CD8-positive, alpha-beta memory T cell (primary cell): Measurements from ENCODE around the gene KIF1B. TPM values are rescaled to one million over a fixed set of nuclear protein-coding genes. Genes with fewer than 3 reads are reported as not detected.

Source experiments
- CTCF ChIA-PET: fragments of 350-600 bp; sonication (Branson Sonifier 250); formaldehyde crosslinking; loops from one replicate; lab custom pipeline; 2021; ENCODE audit warnings: antibody characterized with exemption; lab: Charles Lee
- POLR2A ChIA-PET: fragments of 350-600 bp; sonication (Branson Sonifier 250); formaldehyde crosslinking; loops from one replicate; lab custom pipeline; 2021; ENCODE audit warnings: antibody characterized with exemption; lab: Charles Lee
- DNase-seq, 5 donors: peaks; one replicate each; pipeline versions ENCODE4 v3.0.0 to v3.0.0-alpha.2; 2020 to 2022; ENCODE audit warnings: mixed read lengths in 1 of 5
- H3K27ac ChIP-seq: one replicate; pipeline ENCODE4 v1.7.0; 2013; ENCODE audit warnings: low read depth, mild to moderate bottlenecking, low read length, moderate library complexity
- H3K27me3 ChIP-seq: 2 replicates; pipeline ENCODE4 v1.7.0; 2013; ENCODE audit warnings: low read length, mild to moderate bottlenecking; ENCODE audit not compliant: insufficient read depth, poor library complexity, severe bottlenecking
- H3K36me3 ChIP-seq: 2 replicates; pipeline ENCODE4 v1.7.0; 2013; ENCODE audit warnings: mild to moderate bottlenecking, low read length, moderate library complexity; ENCODE audit not compliant: insufficient read depth
- H3K4me1 ChIP-seq: 2 replicates; pipeline ENCODE4 v1.7.0; 2013; ENCODE audit warnings: mild to moderate bottlenecking, low read length, moderate library complexity; ENCODE audit not compliant: insufficient read depth
- H3K4me3 ChIP-seq: 2 replicates; pipeline ENCODE4 v1.7.0; 2013; ENCODE audit warnings: mild to moderate bottlenecking, low read length
- H3K9me3 ChIP-seq: 2 replicates; pipeline ENCODE4 v1.7.0; 2013; ENCODE audit warnings: mild to moderate bottlenecking, low read length
- H3K27ac Mint-ChIP-seq, 8 donors: one replicate each; pipeline ENCODE4 v1.8.0; 2020 to 2021; ENCODE audit warnings: mixed read lengths in 8 of 8, mild to moderate bottlenecking in 6 of 8, inconsistent platforms in 3 of 8, moderate library complexity in 3 of 8
- H3K27me3 Mint-ChIP-seq, 2 donors: one replicate each; pipeline ENCODE4 v1.8.0; 2020 to 2021; ENCODE audit warnings: mixed read lengths in 2 of 2, mild to moderate bottlenecking in 1 of 2, moderate library complexity in 1 of 2
- H3K36me3 Mint-ChIP-seq, 3 donors: one replicate each; pipeline ENCODE4 v1.8.0; 2020 to 2021; ENCODE audit warnings: mixed read lengths in 3 of 3, inconsistent platforms in 1 of 3, mild to moderate bottlenecking in 1 of 3
- H3K4me1 Mint-ChIP-seq, 3 donors: one replicate each; pipeline ENCODE4 v1.8.0; 2020 to 2021; ENCODE audit warnings: mixed read lengths in 3 of 3, inconsistent platforms in 1 of 3, mild to moderate bottlenecking in 1 of 3
- H3K4me3 Mint-ChIP-seq, 7 donors: one replicate each; pipeline ENCODE4 v1.8.0; 2020 to 2021; ENCODE audit warnings: mixed read lengths in 7 of 7, mild to moderate bottlenecking in 6 of 7, moderate library complexity in 4 of 7, inconsistent platforms in 2 of 7
- H3K9me3 Mint-ChIP-seq, 5 donors: one replicate each; pipeline ENCODE4 v1.8.0; 2020 to 2022; ENCODE audit warnings: mixed read lengths in 5 of 5, mild to moderate bottlenecking in 3 of 5, moderate library complexity in 2 of 5, inconsistent platforms in 1 of 5
- polyA plus RNA-seq: library from polyadenylated mRNA; unstranded; fragments of 300-500 nt; fragmentation: Illumina TruSeq; gene quantifications from one replicate; pipeline ENCODE4 v1.2.3, GENCODE V29; 2021
- total RNA-seq, 2 experiments: library from RNA; stranded (reverse); gene quantifications; one replicate each; pipeline ENCODE4 v1.2.3, GENCODE V29; 2021

Gene KIF1B
- total and polyA plus RNA-seq, 3 experiments from 2014 or later, result 2.6 to 17.8 (median 17.5) TPM

DNA sequence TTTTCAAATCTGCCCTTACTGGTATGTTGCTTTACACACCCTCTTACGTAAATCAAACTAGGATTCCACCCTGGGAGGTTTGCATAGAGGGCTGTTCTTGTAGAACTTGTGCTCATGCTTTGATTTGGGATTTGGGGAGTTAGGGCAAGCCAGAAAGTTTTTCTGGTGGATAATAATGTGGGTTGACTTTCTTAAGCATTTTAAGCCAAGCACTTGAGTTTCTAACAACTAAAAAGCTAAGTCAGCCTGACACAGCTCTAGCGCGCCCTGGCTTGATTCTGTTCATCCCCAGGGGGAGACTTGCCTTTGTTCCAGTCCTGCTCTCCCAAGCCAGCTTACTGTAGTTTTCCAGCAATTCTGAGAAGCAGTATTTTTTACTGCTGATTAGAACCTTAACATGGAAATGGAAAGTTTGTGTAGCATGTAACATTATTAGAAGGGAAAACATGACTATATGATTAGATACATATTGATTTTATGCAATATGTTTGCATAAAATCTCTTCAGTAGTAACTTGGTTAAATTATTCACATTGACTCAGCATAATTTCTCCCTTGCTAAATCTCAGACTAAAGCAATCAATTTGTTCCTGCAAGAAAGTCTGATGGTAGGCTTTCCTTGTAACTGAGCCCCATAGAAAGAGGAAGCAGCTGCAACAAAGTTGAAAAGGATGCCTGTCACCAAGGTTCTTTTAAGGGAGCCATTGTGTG, 177.5 kb downstream of the KIF1B start:
- no peak overlapping the region for H3K27ac Mint-ChIP-seq
- ChIA-PET POLR2A (interaction anchor here (0.6 to 1.1 kb wide), 2 partner anchors 11 to 167 kb away, joined by 4 to 5 read pairs; partner anchors contain the start of gene PGD), CTCF (interaction anchor here (0.6 to 2.2 kb wide), 5 partner anchors 11 to 178 kb away, joined by 3 to 7 read pairs (median 3); partner anchors contain the start of genes KIF1B and PGD)
- Histone ChIP-seq H3K27me3 (no peaks in the 10 kb centered on the region), H3K9me3 (no peaks in the 10 kb centered on the region), H3K4me1 (peaks cover 10% of the 10 kb centered on the region), H3K27ac (peak overlapping the region; percentile 3), H3K36me3 (no peaks in the 10 kb centered on the region), H3K4me3 (no peak overlapping the region)
- no peaks in the 10 kb centered on the region for H3K9me3 Mint-ChIP-seq
- H3K36me3 Mint-ChIP-seq, result peaks cover 0 to 5% (median 2%) of the 10 kb centered on the region in 3 donors
- no peak overlapping the region for H3K4me3 Mint-ChIP-seq
- no peaks in the 10 kb centered on the region for H3K27me3 Mint-ChIP-seq
- no peak for DNase-seq
- peaks cover 0 to 6% (median 0%) of the 10 kb centered on the region in 3 donors for H3K4me1 Mint-ChIP-seq

DNA sequence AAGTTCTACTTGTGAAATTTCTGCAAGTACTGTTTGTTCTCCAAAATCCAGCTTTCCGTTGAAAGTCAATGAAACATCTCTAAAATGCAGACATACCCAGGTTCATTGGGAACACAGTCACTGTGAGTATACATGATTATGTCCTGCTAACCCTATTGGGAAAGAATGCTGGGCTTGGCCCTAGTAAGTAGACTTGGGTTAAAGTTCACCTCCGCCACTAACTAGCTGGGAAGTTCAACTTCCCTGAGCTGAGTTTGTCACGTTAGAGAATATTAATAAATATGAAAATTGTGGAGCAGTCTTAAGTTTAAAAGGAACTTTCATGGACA, 178.0 kb downstream of the KIF1B start:
- no peak for DNase-seq
- peak overlapping the region in 1 of 8 donors; percentile 32 for H3K27ac Mint-ChIP-seq
- H3K36me3 Mint-ChIP-seq, result peaks cover 0 to under 1% (median under 1%) of the 10 kb centered on the region in 3 donors
- no peaks in the 10 kb centered on the region for H3K27me3 ChIP-seq
- POLR2A ChIA-PET, result interaction anchor here (1.1 kb wide), 1 partner anchor 11 kb away, joined by 4 read pairs; the partner anchor contains the start of gene PGD
- H3K36me3 ChIP-seq, result no peaks in the 10 kb centered on the region
- no peak overlapping the region for H3K4me3 Mint-ChIP-seq
- H3K4me3 ChIP-seq, result no peak overlapping the region
- CTCF ChIA-PET, result interaction anchor here (0.9 to 2.2 kb wide), 3 partner anchors 10 to 178 kb away, joined by 3 to 7 read pairs (median 3); partner anchors contain the start of genes KIF1B and PGD
- H3K9me3 ChIP-seq, result no peaks in the 10 kb centered on the region
- H3K27me3 Mint-ChIP-seq, result no peaks in the 10 kb centered on the region
- peaks cover 0 to 6% (median 0%) of the 10 kb centered on the region in 3 donors for H3K4me1 Mint-ChIP-seq
- H3K9me3 Mint-ChIP-seq, result no peaks in the 10 kb centered on the region
- H3K27ac ChIP-seq, result no peak overlapping the region
- H3K4me1 ChIP-seq, result peaks cover 10% of the 10 kb centered on the region

DNA sequence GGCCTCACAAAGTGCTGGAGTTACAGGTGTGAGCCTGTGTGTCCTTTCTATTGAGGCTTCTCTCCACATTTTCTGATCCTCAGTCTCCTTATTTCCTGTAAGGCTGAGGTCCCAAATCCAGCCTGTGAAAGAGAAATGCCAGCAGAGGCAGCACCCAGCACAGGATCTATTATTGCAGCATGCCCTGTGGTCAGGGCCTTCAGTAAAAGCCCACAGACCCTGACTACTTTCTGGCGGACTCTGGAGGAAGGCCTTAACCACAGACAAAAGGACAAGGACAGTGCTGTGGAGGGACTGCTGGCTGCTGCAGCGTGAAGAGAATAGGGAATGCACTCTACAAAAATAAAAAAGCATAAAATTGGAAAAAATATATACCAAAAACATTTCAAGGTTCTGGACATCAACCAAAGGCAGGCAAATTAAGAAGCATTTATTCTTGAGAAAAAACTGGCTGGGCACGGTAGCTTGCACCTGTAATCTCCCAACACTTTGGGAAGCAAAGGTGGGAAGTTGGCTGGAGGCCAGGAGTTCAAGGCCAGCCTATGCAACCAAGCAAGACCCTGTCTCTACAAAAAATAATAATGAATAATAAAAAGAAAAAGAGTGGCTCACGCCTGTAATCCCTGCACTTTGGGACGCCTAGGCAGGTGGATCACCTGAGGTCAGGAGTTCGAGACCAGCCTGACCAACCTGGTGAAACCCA, 179.1 kb downstream of the KIF1B start:
- H3K4me1 Mint-ChIP-seq, result peaks cover 0 to 6% (median 0%) of the 10 kb centered on the region in 3 donors
- H3K27ac ChIP-seq, result no peak overlapping the region
- peaks cover 0 to 3% (median 0%) of the 10 kb centered on the region in 5 donors for H3K9me3 Mint-ChIP-seq
- H3K27me3 ChIP-seq, result no peaks in the 10 kb centered on the region
- no peak for DNase-seq
- H3K36me3 ChIP-seq, result no peaks in the 10 kb centered on the region
- CTCF ChIA-PET, result no interaction called here
- H3K27me3 Mint-ChIP-seq, result no peaks in the 10 kb centered on the region
- H3K4me3 Mint-ChIP-seq, result no peak overlapping the region
- no peak overlapping the region for H3K27ac Mint-ChIP-seq
- H3K9me3 ChIP-seq, result no peaks in the 10 kb centered on the region
- H3K36me3 Mint-ChIP-seq, result no peaks in the 10 kb centered on the region
- H3K4me1 ChIP-seq, result peaks cover 10% of the 10 kb centered on the region
- POLR2A ChIA-PET, result no interaction called here
- H3K4me3 ChIP-seq, result no peak overlapping the region

DNA sequence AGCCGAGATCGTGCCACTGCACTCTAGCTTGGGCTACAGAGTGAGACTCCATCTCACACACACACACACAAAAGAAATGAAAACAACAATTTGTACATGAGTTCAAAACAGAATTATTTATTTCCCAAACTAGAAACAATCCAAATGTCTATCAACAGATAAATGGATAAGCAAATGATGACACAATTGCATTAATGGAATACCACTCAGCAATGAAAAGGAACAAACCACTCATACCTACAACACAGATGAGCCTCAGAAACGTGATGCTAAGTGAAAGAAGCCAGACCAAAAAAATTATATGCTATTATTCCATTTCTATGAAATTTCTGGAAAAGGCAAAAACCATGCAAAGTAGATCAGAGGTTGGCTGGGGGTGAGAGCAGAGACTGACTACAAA, 186.5 kb downstream of the KIF1B start:
- Mint-ChIP-seq H3K27me3 (no peaks in the 10 kb centered on the region), H3K36me3 (peaks cover 0 to 15% (median 3%) of the 10 kb centered on the region in 3 donors), H3K27ac (peak overlapping the region in 1 of 8 donors; percentile 50), H3K9me3 (peaks cover 0 to 3% (median 0%) of the 10 kb centered on the region in 5 donors), H3K4me1 (peaks cover 9 to 25% (median 21%) of the 10 kb centered on the region in 3 donors), H3K4me3 (peak overlapping the region in 4 of 7 donors; percentile 29 to 75 (median 47))
- DNase-seq, result no peak
- Histone ChIP-seq H3K27ac (no peak overlapping the region), H3K27me3 (no peaks in the 10 kb centered on the region), H3K4me3 (no peak overlapping the region), H3K9me3 (no peaks in the 10 kb centered on the region), H3K36me3 (no peaks in the 10 kb centered on the region), H3K4me1 (peaks cover 11% of the 10 kb centered on the region)
- POLR2A ChIA-PET, result no interaction called here
- CTCF ChIA-PET, result interaction anchor here (1.3 kb wide), 1 partner anchor 187 kb away, joined by 5 read pairs; the partner anchor contains the start of gene KIF1B

DNA sequence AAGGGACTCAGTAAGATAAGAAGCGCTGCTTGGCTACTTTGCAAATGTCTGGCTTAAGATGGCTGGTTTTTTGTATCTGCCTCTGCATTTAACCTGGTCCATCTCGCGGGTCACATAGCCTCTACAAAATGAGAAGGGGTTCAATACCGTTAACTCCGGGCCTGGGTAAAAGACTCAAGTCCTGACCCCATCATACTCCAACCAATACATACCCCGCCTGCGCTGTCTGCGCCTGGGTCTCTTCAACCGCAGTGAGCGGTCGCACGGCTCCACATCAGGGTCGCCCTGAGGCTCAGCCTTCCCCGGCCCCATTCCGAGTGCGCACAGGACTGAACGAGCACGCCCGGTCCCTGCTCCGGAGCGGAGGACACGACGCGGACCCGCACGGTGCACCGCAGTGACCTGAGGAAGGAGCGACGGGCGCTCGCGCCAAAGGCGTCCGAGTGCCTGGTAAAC, 187.9 kb downstream of the KIF1B start:
- ChIA-PET POLR2A (interaction anchor here (1.8 to 2.0 kb wide), 2 partner anchors 10 to 188 kb away, joined by 4 read pairs; partner anchors contain the start of gene KIF1B), CTCF (interaction anchor here (1.0 to 2.2 kb wide), 4 partner anchors 9 to 188 kb away, joined by 3 to 8 read pairs (median 4); partner anchors contain the start of gene KIF1B)
- Histone ChIP-seq H3K4me3 (peak overlapping the region; percentile 98), H3K27me3 (no peaks in the 10 kb centered on the region), H3K36me3 (no peaks in the 10 kb centered on the region), H3K9me3 (no peaks in the 10 kb centered on the region), H3K27ac (peak overlapping the region; percentile 57), H3K4me1 (peaks cover 11% of the 10 kb centered on the region)
- Mint-ChIP-seq H3K27me3 (no peaks in the 10 kb centered on the region), H3K27ac (peak overlapping the region; percentile 44 to 98 (median 80)), H3K36me3 (peaks cover 0 to 25% (median 3%) of the 10 kb centered on the region in 3 donors), H3K4me1 (peaks cover 9 to 25% (median 21%) of the 10 kb centered on the region in 3 donors), H3K4me3 (peak overlapping the region; percentile 87 to 98 (median 94)), H3K9me3 (peaks cover 0 to 3% (median 0%) of the 10 kb centered on the region in 5 donors)
- DNase-seq, result no peak

DNA sequence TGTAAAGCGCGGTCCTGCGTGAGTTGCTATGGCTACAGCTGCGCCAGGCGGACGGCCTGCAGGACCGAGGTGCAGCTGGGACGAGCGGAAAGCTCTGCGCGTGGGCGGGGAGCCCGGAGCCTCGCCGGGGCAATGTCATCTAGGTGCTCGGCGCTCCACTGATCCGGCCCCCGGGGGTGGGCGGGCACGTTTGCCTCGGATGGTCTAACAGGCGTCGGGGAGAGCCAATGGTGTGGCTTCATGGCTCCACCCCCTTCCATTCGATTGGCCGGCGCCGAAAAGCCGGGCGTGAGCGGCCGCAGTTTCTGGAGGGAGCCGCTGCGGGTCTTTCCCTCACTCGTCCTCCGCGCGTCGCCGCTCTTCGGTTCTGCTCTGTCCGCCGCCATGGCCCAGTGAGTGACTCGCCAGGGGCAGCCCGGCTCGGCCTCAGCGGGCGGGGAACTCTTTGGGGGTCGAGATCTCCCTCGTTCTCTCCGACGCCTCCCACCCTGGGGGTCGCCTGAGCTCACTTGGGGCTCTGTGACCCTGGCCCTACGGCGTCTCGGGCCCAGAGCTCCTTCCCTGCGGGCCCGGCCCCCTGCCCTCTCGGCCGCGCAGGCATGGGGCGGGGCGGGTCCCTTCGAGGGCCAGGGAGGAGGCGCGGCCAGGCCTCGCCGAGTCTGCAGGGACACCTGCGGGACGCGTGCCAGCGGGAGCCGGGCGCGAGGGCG, 188.5 kb downstream of the KIF1B start, which contains the start of gene PGD:
Gene PGD (plus strand): TSS at position 331 of the 710 bp plus-strand sequence. CDS start 54 bp downstream, at position 385.
- Histone ChIP-seq H3K27me3 (no peaks in the 10 kb centered on the region), H3K9me3 (no peaks in the 10 kb centered on the region), H3K36me3 (peaks cover 5% of the 10 kb centered on the region), H3K4me3 (peak within 1 kb of the TSS; percentile 98), H3K27ac (peak within 1 kb of the TSS; percentile 79), H3K4me1 (peaks cover 11% of the 10 kb centered on the region)
- H3K4me3 Mint-ChIP-seq, result peak within 1 kb of the TSS; percentile 93 to 98 (median 95)
- H3K36me3 Mint-ChIP-seq, result peaks cover 3 to 31% (median 8%) of the 10 kb centered on the region in 3 donors
- no peaks in the 10 kb centered on the region for H3K27me3 Mint-ChIP-seq
- peaks cover 9 to 25% (median 21%) of the 10 kb centered on the region in 3 donors for H3K4me1 Mint-ChIP-seq
- H3K27ac Mint-ChIP-seq, result peak within 1 kb of the TSS; percentile 66 to 98 (median 82)
- peak; percentile 92 to 97 (median 95) for DNase-seq
- ChIA-PET CTCF (interaction anchor here (1.0 to 2.2 kb wide), 4 partner anchors 8 to 189 kb away, joined by 3 to 8 read pairs (median 4); partner anchors contain the start of gene KIF1B), POLR2A (interaction anchor here (1.8 to 2.0 kb wide), 2 partner anchors 11 to 189 kb away, joined by 4 read pairs; partner anchors contain the start of gene KIF1B)
- H3K9me3 Mint-ChIP-seq, result peaks cover 0 to under 1% (median 0%) of the 10 kb centered on the region in 5 donors

DNA sequence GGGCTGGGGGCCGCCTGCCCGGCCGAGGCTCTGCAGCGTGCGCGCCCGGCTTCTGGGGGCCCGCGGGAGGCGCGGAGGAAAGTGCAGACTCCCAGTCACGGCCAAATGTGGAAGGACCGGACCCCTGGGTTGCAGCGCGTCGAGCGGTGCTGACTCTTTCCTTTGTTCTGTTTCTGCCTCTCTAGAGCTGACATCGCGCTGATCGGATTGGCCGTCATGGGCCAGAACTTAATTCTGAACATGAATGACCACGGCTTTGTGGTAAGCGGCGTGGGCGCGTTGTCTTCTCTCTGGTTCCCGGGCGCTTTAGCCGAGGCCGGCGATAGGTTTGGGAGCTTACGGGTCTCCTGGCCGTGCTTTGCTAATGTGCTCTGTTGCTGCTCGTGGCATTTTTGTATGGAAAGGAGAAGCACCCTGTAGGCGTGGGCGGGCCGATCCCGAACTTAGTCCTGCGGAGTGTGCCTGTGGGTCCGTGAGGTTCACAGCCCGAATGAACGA, 189.1 kb downstream of the KIF1B start:
- Histone ChIP-seq H3K9me3 (no peaks in the 10 kb centered on the region), H3K4me1 (peaks cover 11% of the 10 kb centered on the region), H3K4me3 (peak overlapping the region; percentile 98), H3K27me3 (no peaks in the 10 kb centered on the region), H3K36me3 (peaks cover 11% of the 10 kb centered on the region), H3K27ac (peak overlapping the region; percentile 79)
- POLR2A ChIA-PET, result interaction anchor here (1.8 to 2.0 kb wide), 2 partner anchors 12 to 189 kb away, joined by 4 read pairs; partner anchors contain the start of gene KIF1B
- Mint-ChIP-seq H3K4me3 (peak overlapping the region; percentile 84 to 98 (median 90)), H3K36me3 (peaks cover 5 to 37% (median 9%) of the 10 kb centered on the region in 3 donors), H3K4me1 (peaks cover 9 to 25% (median 21%) of the 10 kb centered on the region in 3 donors), H3K9me3 (no peaks in the 10 kb centered on the region), H3K27me3 (no peaks in the 10 kb centered on the region), H3K27ac (peak overlapping the region; percentile 58 to 94 (median 76))
- CTCF ChIA-PET, result interaction anchor here (1.5 to 2.2 kb wide), 2 partner anchors 30 to 189 kb away, joined by 4 to 8 read pairs; partner anchors contain the start of gene KIF1B
- no peak for DNase-seq
